Astrocyte (in vitro differentiated cells and primary cell): ENCODE data around the gene BACH2. TPM values are rescaled to one million over a fixed set of nuclear protein-coding genes. Genes with fewer than 3 reads are reported as not detected.

Source experiments
- DNase-seq: peaks from one replicate; pipeline ENCODE4 v3.0.0-alpha.2; 2010; ENCODE audit warnings: low read depth
- FAIRE-seq: peaks from 2 replicates; lab custom pipeline; 2011; peaks lifted over from hg19 to GRCh38; lab: Jason Lieb, UNC
- H2AFZ ChIP-seq: 2 replicates; pipeline ENCODE4 v1.6.0; 2012; ENCODE audit warnings: low read depth, low read length, inconsistent platforms
- H3K27ac ChIP-seq: 2 replicates; pipeline ENCODE4 v1.5.1; 2011; ENCODE audit warnings: low read depth, low read length, inconsistent platforms
- H3K27me3 ChIP-seq: 2 replicates; pipeline ENCODE4 v1.6.0; 2011; ENCODE audit warnings: low read length, inconsistent platforms; ENCODE audit not compliant: insufficient read depth
- H3K36me3 ChIP-seq: 2 replicates; pipeline ENCODE4 v1.5.1; 2011; ENCODE audit warnings: low read length, inconsistent platforms; ENCODE audit not compliant: insufficient read depth
- H3K4me1 ChIP-seq: 2 replicates; pipeline ENCODE4 v1.5.1; 2011; ENCODE audit warnings: low read length, inconsistent platforms; ENCODE audit not compliant: insufficient read depth
- H3K4me2 ChIP-seq: 2 replicates; pipeline ENCODE4 v1.6.0; 2012; ENCODE audit warnings: low read length, inconsistent platforms
- H3K4me3 ChIP-seq: 2 replicates; pipeline ENCODE4 v1.5.1; 2011; ENCODE audit warnings: low read depth, mild to moderate bottlenecking, low read length, inconsistent platforms; ENCODE audit not compliant: insufficient read depth
- H3K79me2 ChIP-seq: 2 replicates; pipeline ENCODE4 v1.6.0; 2012; ENCODE audit warnings: mild to moderate bottlenecking, low read length, inconsistent platforms; ENCODE audit not compliant: insufficient read depth
- H3K9ac ChIP-seq: 2 replicates; pipeline ENCODE4 v1.6.0; 2012; ENCODE audit warnings: mild to moderate bottlenecking, low read length, inconsistent platforms
- H3K9me3 ChIP-seq: 2 replicates; pipeline ENCODE4 v1.5.1; 2012; ENCODE audit warnings: low read depth, mild to moderate bottlenecking, low read length, inconsistent platforms; ENCODE audit not compliant: insufficient read depth
- H4K20me1 ChIP-seq: 2 replicates; pipeline ENCODE4 v1.6.0; 2012; ENCODE audit warnings: low read length, inconsistent platforms; ENCODE audit not compliant: insufficient read depth
- H3K27ac Mint-ChIP-seq: one replicate; pipeline ENCODE4 v1.8.0; 2021; ENCODE audit warnings: mild to moderate bottlenecking, mixed read lengths; ENCODE audit not compliant: unreplicated experiment
- H3K27me3 Mint-ChIP-seq: one replicate; pipeline ENCODE4 v1.8.0; 2021; ENCODE audit warnings: low read depth, mixed read lengths; ENCODE audit not compliant: unreplicated experiment
- H3K36me3 Mint-ChIP-seq: one replicate; pipeline ENCODE4 v1.8.0; 2021; ENCODE audit warnings: low read depth, mixed read lengths; ENCODE audit not compliant: unreplicated experiment
- H3K4me1 Mint-ChIP-seq: one replicate; pipeline ENCODE4 v1.8.0; 2021; ENCODE audit warnings: low read depth, mixed read lengths; ENCODE audit not compliant: unreplicated experiment
- H3K4me3 Mint-ChIP-seq: one replicate; pipeline ENCODE4 v1.8.0; 2021; ENCODE audit warnings: mild to moderate bottlenecking, moderate library complexity, mixed read lengths; ENCODE audit not compliant: unreplicated experiment
- H3K9me3 Mint-ChIP-seq: one replicate; pipeline ENCODE4 v1.8.0; 2021; ENCODE audit warnings: mild to moderate bottlenecking, mixed read lengths; ENCODE audit not compliant: unreplicated experiment
- EZH2 ChIP-seq: IDR thresholded peaks from 2 replicates; pipeline ENCODE4 v1.6.1; 2012; ENCODE audit warnings: mild to moderate bottlenecking, low read length, inconsistent platforms; ENCODE audit not compliant: insufficient read depth
- total RNA-seq: library from RNA; stranded (reverse); gene quantifications from 2 replicates; pipeline ENCODE4 v1.2.1, GENCODE V29; 2021
- TF ChIP-seq, protein P1 (sequence below): IDR thresholded peaks from 2 replicates; pipeline ENCODE4 v1.5.1; 2011; ENCODE audit warnings: low read depth, mild to moderate bottlenecking, inconsistent platforms, low read length, moderate library complexity; ENCODE audit not compliant: insufficient read depth

BACH2 gene
- total RNA-seq, 1 donor from 2014 or later, result 17.5 TPM

GRCh38 chr6:89989742-89990141, 306.9 kb downstream of the BACH2 start:
- Histone ChIP-seq H2AFZ (no peak overlapping the region), H3K4me1 (peaks cover 34% of the 10 kb centered on the region), H3K9me3 (no peaks in the 10 kb centered on the region), H3K4me3 (no peak overlapping the region), H3K9ac (peak overlapping the region; percentile 15), H3K79me2 (no peaks in the 10 kb centered on the region), H3K27me3 (no peaks in the 10 kb centered on the region), H3K27ac (peak overlapping the region; percentile 70), H4K20me1 (no peaks in the 10 kb centered on the region), H3K4me2 (peak overlapping the region; percentile 16), H3K36me3 (no peaks in the 10 kb centered on the region)
- Mint-ChIP-seq H3K27ac (peak overlapping the region; percentile 98), H3K27me3 (no peaks in the 10 kb centered on the region), H3K36me3 (no peaks in the 10 kb centered on the region), H3K4me3 (peak overlapping the region; percentile 41), H3K9me3 (no peaks in the 10 kb centered on the region), H3K4me1 (peaks cover 57% of the 10 kb centered on the region)
- no peak for TF ChIP-seq EZH2
- TF ChIP-seq, protein P1, sequence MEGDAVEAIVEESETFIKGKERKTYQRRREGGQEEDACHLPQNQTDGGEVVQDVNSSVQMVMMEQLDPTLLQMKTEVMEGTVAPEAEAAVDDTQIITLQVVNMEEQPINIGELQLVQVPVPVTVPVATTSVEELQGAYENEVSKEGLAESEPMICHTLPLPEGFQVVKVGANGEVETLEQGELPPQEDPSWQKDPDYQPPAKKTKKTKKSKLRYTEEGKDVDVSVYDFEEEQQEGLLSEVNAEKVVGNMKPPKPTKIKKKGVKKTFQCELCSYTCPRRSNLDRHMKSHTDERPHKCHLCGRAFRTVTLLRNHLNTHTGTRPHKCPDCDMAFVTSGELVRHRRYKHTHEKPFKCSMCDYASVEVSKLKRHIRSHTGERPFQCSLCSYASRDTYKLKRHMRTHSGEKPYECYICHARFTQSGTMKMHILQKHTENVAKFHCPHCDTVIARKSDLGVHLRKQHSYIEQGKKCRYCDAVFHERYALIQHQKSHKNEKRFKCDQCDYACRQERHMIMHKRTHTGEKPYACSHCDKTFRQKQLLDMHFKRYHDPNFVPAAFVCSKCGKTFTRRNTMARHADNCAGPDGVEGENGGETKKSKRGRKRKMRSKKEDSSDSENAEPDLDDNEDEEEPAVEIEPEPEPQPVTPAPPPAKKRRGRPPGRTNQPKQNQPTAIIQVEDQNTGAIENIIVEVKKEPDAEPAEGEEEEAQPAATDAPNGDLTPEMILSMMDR, result no peak
- DNase-seq, result peak; percentile 97
- FAIRE-seq, result peak; percentile 63

GRCh38 chr6:89987830-89988229, 308.8 kb downstream of the BACH2 start:
- Histone ChIP-seq H4K20me1 (no peaks in the 10 kb centered on the region), H3K36me3 (no peaks in the 10 kb centered on the region), H3K9ac (no peak overlapping the region), H3K4me1 (peaks cover 35% of the 10 kb centered on the region), H2AFZ (no peak overlapping the region), H3K9me3 (no peaks in the 10 kb centered on the region), H3K4me3 (no peak overlapping the region), H3K4me2 (no peak overlapping the region), H3K79me2 (no peaks in the 10 kb centered on the region), H3K27me3 (no peaks in the 10 kb centered on the region), H3K27ac (no peak overlapping the region)
- Mint-ChIP-seq H3K4me3 (no peak overlapping the region), H3K36me3 (no peaks in the 10 kb centered on the region), H3K9me3 (no peaks in the 10 kb centered on the region), H3K27me3 (no peaks in the 10 kb centered on the region), H3K4me1 (peaks cover 57% of the 10 kb centered on the region), H3K27ac (peak overlapping the region; percentile 99)
- DNase-seq (no peak), FAIRE-seq (no peak)
- TF ChIP-seq, protein P1, result no peak
- TF ChIP-seq EZH2, result no peak

- H3K4me2 ChIP-seq, result peak overlapping the region; percentile 77
- peak overlapping the region; percentile 99 for H3K27ac Mint-ChIP-seq
- no peaks in the 10 kb centered on the region for H4K20me1 ChIP-seq
- H3K4me1 ChIP-seq, result peaks cover 35% of the 10 kb centered on the region
- peak overlapping the region; percentile 18 for H3K4me3 Mint-ChIP-seq
- H3K4me3 ChIP-seq, result no peak overlapping the region
- H3K9ac ChIP-seq, result peak overlapping the region; percentile 83
- H3K36me3 Mint-ChIP-seq, result no peaks in the 10 kb centered on the region
- DNase-seq, result no peak
- no peak for TF ChIP-seq EZH2
- TF ChIP-seq, protein P1, result no peak
- no peaks in the 10 kb centered on the region for H3K9me3 Mint-ChIP-seq
- H3K4me1 Mint-ChIP-seq, result peaks cover 57% of the 10 kb centered on the region
- H3K36me3 ChIP-seq, result no peaks in the 10 kb centered on the region
- no peaks in the 10 kb centered on the region for H3K27me3 Mint-ChIP-seq
- H3K27ac ChIP-seq, result peak overlapping the region; percentile 91
- no peaks in the 10 kb centered on the region for H3K79me2 ChIP-seq
- no peaks in the 10 kb centered on the region for H3K9me3 ChIP-seq
- H3K27me3 ChIP-seq, result no peaks in the 10 kb centered on the region
- FAIRE-seq, result peak; percentile 56
- H2AFZ ChIP-seq, result no peak overlapping the region
These were observed 309.5 kb downstream of the BACH2 start for GRCh38 chr6:89987140-89987539.
